Measurements from ENCODE around the gene PPEF1.
"Not testable (repeated sequence)": the region's sequence is repeated elsewhere in the genome, so short reads cannot be mapped to it uniquely, and the experiment has no call there.

PPEF1 gene

GRCh38 chrX:18799911-18800310 is 92.5 kb downstream of the PPEF1 start:
- DNase-seq: no peak

- DNase-seq: no peak
Observed at GRCh38 chrX:18809641-18810040, 102.2 kb downstream of the PPEF1 start.

GRCh38 chrX:18810416-18810815 is 103.0 kb downstream of the PPEF1 start:
- DNase-seq: no peak

GRCh38 chrX:18825375-18825774 is 117.9 kb downstream of the PPEF1 start:
- DNase-seq: no peak

GRCh38 chrX:18828832-18829404 is 121.5 kb downstream of the PPEF1 start:
- DNase-seq: no peak

GRCh38 chrX:18833071-18833731 is 125.8 kb downstream of the PPEF1 start:
- DNase-seq: no peak

GRCh38 chrX:18847901-18848300 is 140.5 kb downstream of the PPEF1 start:
- not testable (repeated sequence) for DNase-seq

GRCh38 chrX:18855919-18856644 is 148.6 kb downstream of the PPEF1 start:
- DNase-seq: no peak

GRCh38 chrX:18856645-18856997 is 149.2 kb downstream of the PPEF1 start:
- no peak for DNase-seq

GRCh38 chrX:18861511-18861910 is 154.1 kb downstream of the PPEF1 start:
- DNase-seq: no peak

- DNase-seq: no peak
Observed at GRCh38 chrX:18864390-18864920, 157.0 kb downstream of the PPEF1 start.

GRCh38 chrX:18871161-18871890 is 163.9 kb downstream of the PPEF1 start:
- DNase-seq: no peak

- DNase-seq: no peak
Observed at GRCh38 chrX:18871970-18872369, 164.5 kb downstream of the PPEF1 start.

GRCh38 chrX:18872621-18873020 is 165.2 kb downstream of the PPEF1 start:
- no peak for DNase-seq

GRCh38 chrX:18873189-18873791 is 165.8 kb downstream of the PPEF1 start:
- no peak for DNase-seq

- no peak for DNase-seq
Observed at GRCh38 chrX:18873836-18874235, 166.4 kb downstream of the PPEF1 start.

- DNase-seq: no peak
Observed at GRCh38 chrX:18874560-18875255, 167.3 kb downstream of the PPEF1 start.

GRCh38 chrX:18875256-18875878 is 167.9 kb downstream of the PPEF1 start:
- no peak for DNase-seq

- no peak for DNase-seq
Observed at GRCh38 chrX:18877469-18877868, 170.0 kb downstream of the PPEF1 start.
